Psoas muscle (tissue), 8 donors: ENCODE data around the gene PSMB9. TPM values are rescaled to one million over a fixed set of nuclear protein-coding genes. Genes with fewer than 3 reads are reported as not detected.
"Not testable (repeated sequence)": the region's sequence is repeated elsewhere in the genome, so short reads cannot be mapped to it uniquely, and the experiment has no call there.

ENCODE experiments used
- ATAC-seq, 4 donors: fragments of 200-7000 bp; cut with Tn5 transposase; one replicate each; pipeline ENCODE4 v1.9.1; 2020; ENCODE audit warnings: moderate library complexity in 3 of 4, mild to moderate bottlenecking in 2 of 4
- DNase-seq, 2 donors: peaks; one replicate each; pipeline ENCODE4 v3.0.0-alpha.2; 2020
- H3K27ac ChIP-seq: fragments of 200-600 bp; one replicate; pipeline ENCODE4 v1.8.0; 2022
- H3K27me3 ChIP-seq, 3 donors: fragments of 200-600 bp in 1 of 3; one replicate each; pipeline versions ENCODE4 v1.6.1 to v1.8.0; 2013 to 2022; ENCODE audit warnings: low read length in 2 of 3, mild to moderate bottlenecking in 2 of 3, moderate library complexity in 1 of 3; ENCODE audit not compliant: insufficient read depth in 3 of 3
- H3K36me3 ChIP-seq, 2 donors: fragments of 200-600 bp in 1 of 2; one replicate each; pipeline versions ENCODE4 v1.6.1 to v1.8.0; 2013 to 2022; ENCODE audit warnings: low read depth in 1 of 2, mild to moderate bottlenecking in 1 of 2, moderate library complexity in 1 of 2; ENCODE audit not compliant: insufficient read depth in 1 of 2
- H3K4me1 ChIP-seq: fragments of 200-600 bp; one replicate; pipeline ENCODE4 v1.8.0; 2022
- H3K4me3 ChIP-seq: fragments of 200-600 bp; one replicate; pipeline ENCODE4 v1.8.0; 2022; ENCODE audit warnings: mild to moderate bottlenecking
- H3K9me3 ChIP-seq: fragments of 200-600 bp; one replicate; pipeline ENCODE4 v1.8.0; 2022
- CTCF ChIP-seq: fragments of 200-600 bp; IDR thresholded peaks from one replicate; pipeline ENCODE4 v1.8.0; 2022; ENCODE audit warnings: antibody characterized with exemption
- WGBS, 3 donors: extraction: QIAGEN DNeasy Blood & Tissue Kit; methylation state at CpG; one replicate each; pipeline versions ENCODE4 v1.1.6 to v1.1.7; 2013; 5-methylcytosine and 5-hydroxymethylcytosine counted together
- intact Hi-C, 2 donors: fragments of 100-400 bp; cut with DNase I; formaldehyde crosslinking; loops; one replicate each; pipeline versions ENCODE4 v1.11.0 to v1.14.2; 2022
- polyA plus RNA-seq, 3 donors: library from polyadenylated mRNA; stranded (reverse); fragments of 200-250 nt; gene quantifications; one replicate each; pipeline ENCODE4 v1.2.3, GENCODE V29; 2013
- total RNA-seq, 4 donors: library from RNA; stranded (reverse); fragmentation: NEBNext Ultra II Directional in 2 of 4; extraction: Animal tissue kit (Norgen Biotek cat#: 25700) in 2 of 4; gene quantifications; one replicate each; pipeline versions ENCODE4 v1.2.1 to v1.2.4, GENCODE V29; 2021 to 2023
- donor health status: healthy with polysubstance abuse.
- donor health status: DM: no; HTN: no; CAD: no; lungs with moderate emphysema.
- donor health status: Bipolar disorder and iron deficiency.
- donor health status: healthy.
- donor health status: DM: yes; HTN: yes; CAD: no.
- donor health status: DM: no; HTN: no; CAD: no.
- donor health status: DM: no; HTN: no; CAD: no.
- donor health status: DM: yes; HTN: yes; CAD: no.

The PSMB9 gene
- total and polyA plus RNA-seq, 7 donors = 6.6 to 18.0 (median 10.1) TPM

- WGBS, 3 donors = 73 to 81% (median 74%) methylated on average over 3 of the region's 3 CpGs
- ATAC-seq = no peak
- H3K27ac ChIP-seq = no peak overlapping the region
- intact Hi-C loops = loop anchor here (2.0 to 5.0 kb wide), 4 partner anchors 28 to 455 kb away; partner anchors contain the start of gene TAP2 (in 1 of the 2)
- TF ChIP-seq CTCF = no peak
- DNase-seq = no peak
- peaks cover 1% of the 10 kb centered on the region for H3K9me3 ChIP-seq
- no peaks in the 10 kb centered on the region for H3K36me3 ChIP-seq
- H3K27me3 ChIP-seq = peaks cover 0 to 3% (median 0%) of the 10 kb centered on the region in 3 donors
- H3K4me1 ChIP-seq = no peaks in the 10 kb centered on the region
- H3K4me3 ChIP-seq = no peak overlapping the region
Observed at GRCh38 chr6:32867022-32867477, 13.1 kb downstream of the PSMB9 start.

- Histone ChIP-seq H3K27me3 (peaks cover 0 to 3% (median 0%) of the 10 kb centered on the region in 3 donors), H3K27ac (no peak overlapping the region), H3K4me3 (no peak overlapping the region), H3K4me1 (no peaks in the 10 kb centered on the region), H3K36me3 (no peaks in the 10 kb centered on the region), H3K9me3 (peaks cover 5% of the 10 kb centered on the region)
- no peak for TF ChIP-seq CTCF
- intact Hi-C loops = loop anchor here (1.0 to 5.0 kb wide), 5 partner anchors 29 to 455 kb away; partner anchors contain the start of gene TAP2 (in 2 of the 2)
- 63 to 68% (median 64%) methylated on average over 8 of the region's 8 CpGs for WGBS, 3 donors
- peak in 2 of 4 donors; percentile 11 to 24 for ATAC-seq
- no peak for DNase-seq
Observed at GRCh38 chr6:32867554-32868256, 13.7 kb downstream of the PSMB9 start.

GRCh38 chr6:32868257-32868788 is 14.3 kb downstream of the PSMB9 start:
- Histone ChIP-seq H3K27me3 (peaks cover 0 to 3% (median 0%) of the 10 kb centered on the region in 3 donors), H3K27ac (no peak overlapping the region), H3K36me3 (no peaks in the 10 kb centered on the region), H3K9me3 (peaks cover 5% of the 10 kb centered on the region), H3K4me3 (no peak overlapping the region), H3K4me1 (no peaks in the 10 kb centered on the region)
- DNase-seq = peak; percentile 73 to 81
- TF ChIP-seq CTCF = peak; percentile 94
- intact Hi-C loops = loop anchor here (1.0 to 5.0 kb wide), 4 partner anchors 30 to 456 kb away; partner anchors contain the start of gene TAP2 (in 1 of the 2)
- ATAC-seq = peak; percentile 61 to 89 (median 74)
- WGBS, 3 donors = 14 to 18% (median 16%) methylated on average over 5 of the region's 5 CpGs

GRCh38 chr6:32873947-32874346 is 20.0 kb downstream of the PSMB9 start:
- not testable (repeated sequence) for DNase-seq, H3K27ac ChIP-seq, H3K4me3 ChIP-seq, H3K9me3 ChIP-seq, H3K36me3 ChIP-seq, ATAC-seq, H3K4me1 ChIP-seq
- H3K27me3 ChIP-seq = peaks cover 0 to 13% (median 0%) of the 10 kb centered on the region in 3 donors
- WGBS, 3 donors = 0 to 53% (median 31%) methylated on average over 1 of the region's 1 CpG
- intact Hi-C loops = loop anchor here in 1 of 2 donors (10.0 kb wide), 1 partner anchor 169 kb away; no protein-coding TSS in a partner anchor

- DNase-seq = no peak
- no peak for ATAC-seq
- no peak for TF ChIP-seq CTCF
- Histone ChIP-seq H3K27ac (no peak overlapping the region), H3K4me1 (no peaks in the 10 kb centered on the region), H3K27me3 (peaks cover 0 to 9% (median 0%) of the 10 kb centered on the region in 3 donors), H3K9me3 (peaks cover 5% of the 10 kb centered on the region), H3K36me3 (no peaks in the 10 kb centered on the region), H3K4me3 (no peak overlapping the region)
- WGBS, 3 donors = 92 to 97% (median 96%) methylated on average over 2 of the region's 2 CpGs
- intact Hi-C loops = loop anchor here in 1 of 2 donors (10.0 kb wide), 1 partner anchor 172 kb away; no protein-coding TSS in a partner anchor
Observed at GRCh38 chr6:32876603-32877002, 22.6 kb downstream of the PSMB9 start.
